Effector memory CD4-positive, alpha-beta T cell (primary cell): ENCODE measurements around the gene RAB11FIP3.

Source experiments
- DNase-seq, 3 donors: peaks; one replicate each; pipeline ENCODE4 v3.0.0-alpha.2; 2020
- H3K27ac ChIP-seq: 2 replicates; pipeline ENCODE4 v1.7.0; 2013; ENCODE audit warnings: mild to moderate bottlenecking, low read length, moderate library complexity; ENCODE audit not compliant: insufficient read depth, poor library complexity, severe bottlenecking
- H3K27me3 ChIP-seq: replicated peaks from 2 replicates; pipeline ENCODE4 v1.7.0; 2013; ENCODE audit warnings: mild to moderate bottlenecking, low read length; ENCODE audit not compliant: insufficient read depth, control insufficient read depth, poor library complexity, severe bottlenecking
- H3K36me3 ChIP-seq: 2 replicates; pipeline ENCODE4 v1.7.0; 2013; ENCODE audit warnings: mild to moderate bottlenecking, low read length, moderate library complexity; ENCODE audit not compliant: control insufficient read depth, insufficient read depth
- H3K4me1 ChIP-seq: 2 replicates; pipeline ENCODE4 v1.7.0; 2013; ENCODE audit warnings: low read length, mild to moderate bottlenecking; ENCODE audit not compliant: control insufficient read depth, insufficient read depth, poor library complexity, severe bottlenecking
- H3K4me3 ChIP-seq: 2 replicates; pipeline ENCODE4 v1.7.0; 2013; ENCODE audit warnings: low read length, low read depth, mild to moderate bottlenecking; ENCODE audit not compliant: insufficient read depth, poor library complexity, severe bottlenecking
- H3K9me3 ChIP-seq: 2 replicates; pipeline ENCODE4 v1.7.0; 2013; ENCODE audit warnings: mild to moderate bottlenecking, low read length, moderate library complexity; ENCODE audit not compliant: control insufficient read depth

RAB11FIP3 gene

GRCh38 chr16:450385-450784 lies 24.9 kb downstream of the RAB11FIP3 start:
- H3K4me1 ChIP-seq = no peaks in the 10 kb centered on the region
- no peaks in the 10 kb centered on the region for H3K27me3 ChIP-seq
- DNase-seq = no peak
- H3K4me3 ChIP-seq = no peak overlapping the region
- H3K36me3 ChIP-seq = no peaks in the 10 kb centered on the region
- H3K9me3 ChIP-seq = no peaks in the 10 kb centered on the region
- no peak overlapping the region for H3K27ac ChIP-seq

- no peaks in the 10 kb centered on the region for H3K36me3 ChIP-seq
- H3K27me3 ChIP-seq = no peaks in the 10 kb centered on the region
- DNase-seq = no peak
- no peaks in the 10 kb centered on the region for H3K9me3 ChIP-seq
- H3K27ac ChIP-seq = no peak overlapping the region
- H3K4me1 ChIP-seq = no peaks in the 10 kb centered on the region
- no peak overlapping the region for H3K4me3 ChIP-seq
Measured at GRCh38 chr16:450785-451512, 25.5 kb downstream of the RAB11FIP3 start.

GRCh38 chr16:454397-454940 lies 29.0 kb downstream of the RAB11FIP3 start:
- Histone ChIP-seq H3K4me1 (no peaks in the 10 kb centered on the region), H3K4me3 (no peak overlapping the region), H3K36me3 (no peaks in the 10 kb centered on the region), H3K9me3 (no peaks in the 10 kb centered on the region), H3K27me3 (no peaks in the 10 kb centered on the region), H3K27ac (no peak overlapping the region)
- no peak for DNase-seq

GRCh38 chr16:455453-455852 lies 30.0 kb downstream of the RAB11FIP3 start:
- Histone ChIP-seq H3K36me3 (no peaks in the 10 kb centered on the region), H3K27ac (no peak overlapping the region), H3K27me3 (no peaks in the 10 kb centered on the region), H3K9me3 (no peaks in the 10 kb centered on the region), H3K4me3 (no peak overlapping the region), H3K4me1 (no peaks in the 10 kb centered on the region)
- no peak for DNase-seq

- no peak overlapping the region for H3K27ac ChIP-seq
Measured at GRCh38 chr16:456891-457483, 31.5 kb downstream of the RAB11FIP3 start.

GRCh38 chr16:457732-458400 lies 32.4 kb downstream of the RAB11FIP3 start:
- DNase-seq = no peak
- no peak overlapping the region for H3K4me3 ChIP-seq

More at GRCh38 chr16:456891-457483, 31.5 kb downstream of the RAB11FIP3 start:
- Histone ChIP-seq H3K9me3 (no peaks in the 10 kb centered on the region), H3K4me1 (no peaks in the 10 kb centered on the region), H3K4me3 (no peak overlapping the region), H3K36me3 (peaks cover 4% of the 10 kb centered on the region), H3K27me3 (no peaks in the 10 kb centered on the region)
- DNase-seq = no peak

GRCh38 chr16:459761-460160 lies 34.3 kb downstream of the RAB11FIP3 start:
- no peaks in the 10 kb centered on the region for H3K27me3 ChIP-seq
- no peaks in the 10 kb centered on the region for H3K9me3 ChIP-seq
- DNase-seq = no peak
- H3K36me3 ChIP-seq = peaks cover 18% of the 10 kb centered on the region
- no peak overlapping the region for H3K4me3 ChIP-seq
- H3K4me1 ChIP-seq = no peaks in the 10 kb centered on the region
- H3K27ac ChIP-seq = no peak overlapping the region

More at GRCh38 chr16:457732-458400, 32.4 kb downstream of the RAB11FIP3 start:
- no peaks in the 10 kb centered on the region for H3K27me3 ChIP-seq
- no peaks in the 10 kb centered on the region for H3K4me1 ChIP-seq
- no peaks in the 10 kb centered on the region for H3K9me3 ChIP-seq
- no peak overlapping the region for H3K27ac ChIP-seq
- H3K36me3 ChIP-seq = peaks cover 8% of the 10 kb centered on the region

DNA sequence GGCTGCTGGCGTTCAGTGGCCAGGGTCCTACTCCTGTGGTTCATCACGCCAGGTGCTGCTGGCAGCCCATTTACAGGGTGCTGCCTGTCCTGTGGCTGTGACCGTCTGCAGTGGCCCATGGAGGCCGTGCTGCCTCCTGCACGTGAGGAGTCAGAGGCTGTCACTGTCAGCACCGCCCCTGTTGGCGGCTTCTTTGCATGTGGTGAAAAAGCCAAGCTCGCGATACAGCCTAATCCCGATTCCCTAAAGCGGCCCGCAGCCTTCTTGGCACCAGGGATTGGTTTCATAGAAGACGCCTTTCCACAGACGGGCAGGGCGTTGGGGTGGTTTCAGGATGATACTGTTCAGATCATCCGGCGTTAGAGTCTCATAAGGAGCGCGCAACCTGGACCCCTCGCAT lies 35.3 kb downstream of the RAB11FIP3 start:
- Histone ChIP-seq H3K27ac (no peak overlapping the region), H3K27me3 (no peaks in the 10 kb centered on the region), H3K4me1 (no peaks in the 10 kb centered on the region), H3K4me3 (no peak overlapping the region), H3K36me3 (peaks cover 18% of the 10 kb centered on the region), H3K9me3 (no peaks in the 10 kb centered on the region)
- no peak for DNase-seq

GRCh38 chr16:463071-463470 lies 37.6 kb downstream of the RAB11FIP3 start:
- Histone ChIP-seq H3K27me3 (no peaks in the 10 kb centered on the region), H3K36me3 (peaks cover 18% of the 10 kb centered on the region), H3K4me3 (no peak overlapping the region), H3K4me1 (no peaks in the 10 kb centered on the region), H3K9me3 (no peaks in the 10 kb centered on the region), H3K27ac (no peak overlapping the region)
- no peak for DNase-seq

DNA sequence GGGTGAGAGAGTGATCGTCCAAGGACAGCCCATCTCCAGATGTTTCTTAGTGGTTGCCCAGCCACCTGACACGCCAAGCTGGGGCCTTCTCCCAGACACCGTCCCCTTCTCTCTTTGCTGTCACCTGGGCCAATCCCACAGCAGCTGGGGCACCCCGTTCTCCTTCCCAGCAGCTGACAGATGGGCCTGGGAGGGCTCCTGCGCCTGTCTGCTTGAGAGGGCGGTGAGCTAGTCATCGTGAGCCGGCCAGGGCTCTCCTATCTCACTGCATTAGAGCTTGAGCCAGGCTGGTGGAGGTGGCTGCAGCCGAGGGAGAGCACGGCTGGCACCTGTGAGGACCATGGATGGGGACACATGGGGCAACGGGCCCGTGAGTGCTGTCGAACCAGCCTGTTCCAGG lies 41.2 kb downstream of the RAB11FIP3 start:
- no peak overlapping the region for H3K4me3 ChIP-seq
- no peak for DNase-seq
- peaks cover 17% of the 10 kb centered on the region for H3K36me3 ChIP-seq
- H3K9me3 ChIP-seq = no peaks in the 10 kb centered on the region
- H3K27me3 ChIP-seq = no peaks in the 10 kb centered on the region
- H3K4me1 ChIP-seq = no peaks in the 10 kb centered on the region
- H3K27ac ChIP-seq = no peak overlapping the region
